NT2/D1 (cell line): ENCODE results near the gene COL9A2.

ENCODE experiments used
- DNase-seq: peaks from one replicate; pipeline ENCODE4 v3.0.0-alpha.2; 2011; ENCODE audit warnings: low read depth, low spot score
- H3K27me3 ChIP-seq: 2 replicates; pipeline ENCODE4 v1.6.0; 2011; ENCODE audit warnings: mild to moderate bottlenecking; ENCODE audit not compliant: insufficient read length, insufficient read depth
- H3K36me3 ChIP-seq: 2 replicates; pipeline ENCODE4 v1.6.1; 2011; ENCODE audit warnings: mild to moderate bottlenecking, low read length, mixed read lengths; ENCODE audit not compliant: insufficient read depth, insufficient read length
- H3K4me1 ChIP-seq: 2 replicates; pipeline ENCODE4 v1.5.1; 2011; ENCODE audit not compliant: insufficient read depth, insufficient read length
- H3K4me3 ChIP-seq: 2 replicates; pipeline ENCODE4 v1.5.1; 2011; ENCODE audit warnings: low read depth; ENCODE audit not compliant: insufficient read length
- H3K9ac ChIP-seq: 2 replicates; pipeline ENCODE4 v1.6.0; 2011; ENCODE audit warnings: low read depth; ENCODE audit not compliant: insufficient read length
- H3K9me3 ChIP-seq: 2 replicates; pipeline ENCODE4 v1.5.1; 2011; ENCODE audit warnings: mild to moderate bottlenecking, low read length; ENCODE audit not compliant: insufficient read depth
- SUZ12 ChIP-seq: IDR thresholded peaks from 2 replicates; pipeline ENCODE4 v1.6.1; 2011; ENCODE audit not compliant: insufficient read length, insufficient read depth; ENCODE audit errors: extremely low read depth
- YY1 ChIP-seq: IDR thresholded peaks from 2 replicates; pipeline ENCODE4 v1.6.1; 2011; ENCODE audit not compliant: insufficient read length, insufficient read depth
- ZNF274 ChIP-seq: IDR thresholded peaks from 2 replicates; pipeline ENCODE4 v1.6.1; 2011; ENCODE audit warnings: mild to moderate bottlenecking, low read depth, low read length

The COL9A2 gene

DNA sequence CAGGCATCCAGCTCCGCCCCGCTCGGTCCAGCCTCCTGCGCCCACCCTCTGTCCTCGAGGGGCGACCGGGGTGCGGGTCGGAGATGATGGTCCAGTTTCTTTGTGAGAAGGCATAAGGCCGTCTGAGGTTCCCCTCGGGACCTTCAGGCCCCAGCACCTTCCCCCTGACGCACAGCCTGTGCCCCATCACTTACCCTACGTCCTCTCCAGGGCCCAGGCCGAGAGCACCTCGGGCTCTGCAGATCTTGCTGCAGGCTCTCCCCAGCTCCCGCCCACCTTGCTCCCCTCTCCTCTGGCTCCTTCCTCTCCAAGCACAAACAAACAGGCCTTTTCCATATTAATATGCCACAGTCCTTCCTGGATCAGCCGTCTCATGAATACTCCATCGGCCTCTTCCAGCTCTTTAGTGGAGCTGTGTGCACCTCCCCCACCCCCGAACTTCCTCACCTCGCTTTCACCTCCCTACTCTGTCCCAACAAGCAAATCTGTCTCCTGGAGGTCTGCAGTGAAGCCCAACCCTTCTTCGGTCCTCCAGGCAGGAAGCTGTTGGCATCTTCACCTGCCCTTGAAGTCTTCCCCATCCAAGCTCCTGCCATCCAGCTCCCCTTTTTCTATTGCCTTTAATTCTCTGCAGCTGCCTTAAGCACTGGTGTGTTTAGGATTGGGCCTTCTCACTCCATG is 448 bp upstream of the COL9A2 start:
- Histone ChIP-seq H3K4me3 (peak overlapping the region; percentile 82), H3K4me1 (peaks cover 21% of the 10 kb centered on the region), H3K9ac (peak overlapping the region; percentile 69), H3K27me3 (peaks cover 41% of the 10 kb centered on the region), H3K36me3 (no peaks in the 10 kb centered on the region), H3K9me3 (no peaks in the 10 kb centered on the region)
- no peak for DNase-seq
- TF ChIP-seq SUZ12 = peak; percentile 9
- no peak for TF ChIP-seq YY1

DNA sequence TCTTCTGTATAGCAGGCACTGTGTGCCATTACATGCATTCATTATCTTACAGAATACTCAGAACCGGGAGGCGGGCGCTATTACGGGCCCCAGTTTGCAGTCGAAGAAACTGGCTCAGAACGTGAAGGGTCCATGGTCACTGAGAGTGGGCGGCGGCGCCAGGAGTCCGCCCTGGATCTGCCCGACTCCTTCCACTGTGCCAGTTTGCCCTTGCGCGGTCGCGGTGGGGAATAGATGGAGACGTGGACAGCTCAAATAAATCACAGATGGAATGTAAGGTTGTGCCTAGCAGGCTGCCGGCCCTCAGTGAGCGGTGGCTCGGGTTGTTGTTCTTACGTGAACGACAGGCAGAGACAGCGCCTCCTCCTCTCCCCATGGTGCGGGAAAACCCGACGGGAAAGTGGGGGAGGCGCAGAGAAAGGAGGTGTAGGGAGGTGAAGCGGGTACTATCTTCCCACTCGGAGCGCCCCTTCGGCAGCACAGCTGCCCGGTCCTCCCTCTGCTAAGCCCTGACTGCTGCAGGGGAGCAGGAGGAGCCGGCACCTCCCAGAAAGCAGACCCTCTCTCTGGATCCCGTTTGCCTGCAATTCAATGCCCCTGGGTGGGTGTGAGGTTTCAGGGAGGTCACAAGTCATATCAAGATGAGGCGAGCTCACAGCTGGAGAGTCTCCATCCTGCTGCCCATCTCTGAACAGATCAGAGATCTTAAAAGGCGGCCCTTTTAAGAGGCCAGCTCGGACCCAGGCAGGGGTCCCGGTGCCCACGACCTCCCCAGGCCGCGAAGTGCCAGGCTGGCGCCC is 1.1 kb downstream of the COL9A2 start:
- no peak for DNase-seq

DNA sequence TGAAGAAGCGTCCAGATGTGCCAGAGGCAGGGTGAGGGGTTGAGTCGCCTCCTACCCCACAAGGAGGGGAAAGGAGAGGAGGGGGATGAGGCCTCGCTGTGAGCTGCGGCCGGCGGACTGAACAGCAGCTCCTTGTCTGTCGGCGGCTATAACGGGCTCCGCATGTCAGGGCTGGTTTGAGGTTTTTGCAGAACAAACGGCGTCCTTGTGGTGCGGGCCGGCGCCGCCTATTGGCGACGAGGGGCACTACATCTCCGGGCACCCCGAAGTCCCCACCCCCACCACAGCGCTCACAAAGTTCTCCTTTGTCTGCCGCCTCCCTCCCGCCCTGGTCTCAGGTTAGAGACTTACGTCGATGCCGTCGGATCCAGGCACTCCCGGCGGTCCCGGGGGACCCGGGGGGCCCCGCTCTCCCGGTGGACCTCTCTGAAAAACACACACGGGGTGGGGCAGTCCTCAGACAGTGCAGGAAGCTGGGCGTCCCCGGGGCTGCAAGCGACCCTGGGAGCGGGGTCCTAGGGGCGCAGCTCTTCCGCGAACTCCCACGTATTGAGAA is 1.8 kb downstream of the COL9A2 start:
- peak overlapping the region; percentile 91 for H3K9ac ChIP-seq
- DNase-seq = peak; percentile 93
- TF ChIP-seq ZNF274 (no peak), YY1 (no peak), SUZ12 (no peak)
- H3K4me1 ChIP-seq = peaks cover 21% of the 10 kb centered on the region
- H3K36me3 ChIP-seq = peaks cover 11% of the 10 kb centered on the region
- H3K27me3 ChIP-seq = peaks cover 41% of the 10 kb centered on the region
- H3K4me3 ChIP-seq = peak overlapping the region; percentile 82
- no peaks in the 10 kb centered on the region for H3K9me3 ChIP-seq

More for the DNA sequence above, 1.1 kb downstream of the COL9A2 start:
- TF ChIP-seq SUZ12 (peak; percentile 39), ZNF274 (no peak)
- Histone ChIP-seq H3K4me3 (peak overlapping the region; percentile 82), H3K4me1 (peaks cover 21% of the 10 kb centered on the region), H3K9me3 (no peaks in the 10 kb centered on the region), H3K36me3 (peaks cover 5% of the 10 kb centered on the region), H3K9ac (peak overlapping the region; percentile 91), H3K27me3 (peaks cover 41% of the 10 kb centered on the region)

DNA sequence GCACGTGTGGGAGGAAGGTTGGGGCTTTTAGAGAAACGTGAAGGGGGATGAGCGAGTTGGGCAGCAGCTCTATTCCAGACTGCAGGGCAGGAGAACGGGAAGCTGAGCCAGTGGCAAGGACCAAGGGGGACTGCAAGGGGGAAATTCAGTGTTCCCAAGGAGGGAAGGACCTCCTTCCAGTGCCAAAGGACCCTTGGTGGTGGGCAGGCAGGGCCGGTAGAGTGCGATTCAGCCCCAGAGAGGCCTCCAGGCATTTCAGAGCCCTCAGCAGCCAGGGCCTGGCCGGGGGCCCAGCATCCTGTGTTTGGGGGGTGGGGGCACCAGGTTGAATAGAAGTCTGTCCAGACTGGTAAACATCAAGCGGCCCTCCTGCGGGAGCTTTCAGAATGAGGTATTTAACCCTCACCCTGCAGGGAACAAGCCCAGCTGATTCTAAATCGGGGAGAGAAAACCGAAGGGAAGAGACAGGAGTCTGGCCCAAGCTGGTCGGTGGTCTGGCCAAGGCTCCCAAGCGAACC is 2.3 kb downstream of the COL9A2 start:
- Histone ChIP-seq H3K9me3 (no peaks in the 10 kb centered on the region), H3K4me1 (peaks cover 21% of the 10 kb centered on the region), H3K27me3 (peaks cover 41% of the 10 kb centered on the region), H3K9ac (peak overlapping the region; percentile 75), H3K36me3 (peaks cover 17% of the 10 kb centered on the region), H3K4me3 (peak overlapping the region; percentile 82)
- DNase-seq = no peak
- TF ChIP-seq SUZ12 = no peak
- no peak for TF ChIP-seq ZNF274
- TF ChIP-seq YY1 = no peak

DNA sequence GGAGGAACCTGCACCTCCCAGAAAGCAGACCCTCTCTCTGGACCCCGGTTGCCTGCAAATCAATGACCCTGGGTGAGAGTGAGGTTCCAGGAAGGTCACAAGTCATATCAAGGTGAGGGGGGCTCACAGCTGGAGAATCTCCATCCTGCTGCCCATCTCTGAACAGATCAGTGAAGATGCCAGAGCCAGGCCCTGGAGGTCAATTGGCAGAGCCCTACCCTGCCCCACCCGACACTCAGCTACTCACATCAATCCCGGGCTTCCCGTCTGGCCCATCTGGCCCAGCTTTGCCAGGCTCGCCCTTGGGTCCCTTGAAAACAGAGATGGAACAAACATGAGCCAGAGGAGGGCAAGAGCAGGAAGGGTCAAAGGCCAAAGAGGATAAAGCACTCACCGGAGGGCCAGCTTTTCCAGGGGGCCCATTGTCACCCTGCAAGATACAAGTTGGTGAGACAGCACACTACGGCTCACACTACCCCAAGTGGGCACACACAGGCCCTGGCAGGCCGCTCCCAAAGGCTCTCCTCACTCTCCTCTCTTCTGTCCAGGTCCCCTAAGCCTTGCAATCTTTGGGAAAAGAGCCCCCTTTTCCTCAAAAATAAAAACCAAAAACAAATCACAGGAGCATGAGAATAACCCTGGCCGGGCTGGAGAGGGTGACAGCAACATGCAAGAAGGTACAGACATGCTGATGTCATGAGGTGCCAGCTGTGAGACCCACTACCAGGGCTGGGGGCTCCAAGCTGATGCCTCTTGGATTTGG is 2.9 kb downstream of the COL9A2 start:
- Histone ChIP-seq H3K4me1 (peaks cover 21% of the 10 kb centered on the region), H3K9ac (peak overlapping the region; percentile 75), H3K4me3 (peak overlapping the region; percentile 82)

DNA sequence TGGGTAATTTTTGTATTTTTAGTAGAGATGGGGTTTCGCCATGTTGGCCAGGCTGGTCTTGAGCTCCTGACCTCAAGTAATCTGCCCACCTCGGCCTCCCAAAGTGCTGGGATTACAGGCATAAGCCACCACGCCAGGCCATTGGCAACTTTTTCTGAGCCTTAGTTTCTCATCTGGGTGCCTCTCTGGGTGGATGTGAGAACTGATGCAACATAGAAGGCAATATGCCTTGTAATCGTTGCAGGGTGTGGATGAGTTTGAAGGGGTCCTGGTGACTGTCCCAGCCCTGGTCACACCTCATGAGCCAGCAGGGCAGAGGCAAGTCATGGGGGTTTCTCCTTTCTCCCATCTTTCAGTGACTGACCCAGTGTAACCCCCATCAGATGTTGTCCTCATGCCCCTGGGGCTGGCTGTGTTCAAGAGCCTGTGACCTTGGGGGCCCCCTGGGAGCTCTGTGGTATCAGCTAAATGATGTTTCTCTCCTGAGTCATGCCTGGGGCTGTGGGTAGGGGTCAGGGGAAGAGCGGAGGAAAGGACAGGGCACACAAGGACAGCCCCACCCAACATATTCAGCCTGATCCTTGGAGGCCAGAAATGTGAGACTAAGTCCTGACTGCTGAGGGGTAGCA is 3.6 kb downstream of the COL9A2 start:
- Histone ChIP-seq H3K36me3 (peaks cover 19% of the 10 kb centered on the region), H3K9me3 (no peaks in the 10 kb centered on the region), H3K4me1 (peaks cover 21% of the 10 kb centered on the region), H3K27me3 (peaks cover 30% of the 10 kb centered on the region), H3K4me3 (no peak overlapping the region), H3K9ac (peak overlapping the region; percentile 75)
- DNase-seq = no peak
- TF ChIP-seq YY1 = no peak
- no peak for TF ChIP-seq ZNF274
- no peak for TF ChIP-seq SUZ12

More for the DNA sequence above, 2.9 kb downstream of the COL9A2 start:
- Histone ChIP-seq H3K36me3 (peaks cover 19% of the 10 kb centered on the region), H3K27me3 (peaks cover 37% of the 10 kb centered on the region), H3K9me3 (no peaks in the 10 kb centered on the region)
- TF ChIP-seq ZNF274 = no peak
- no peak for DNase-seq
